CD4-positive, alpha-beta T cell treated with Interleukin-15 for 1 hour (primary cell): Measurements from ENCODE around the gene FRY.

Source experiments
- DNase-seq: peaks from one replicate; pipeline ENCODE4 v3.0.0-alpha.2; 2020

The FRY gene

DNA sequence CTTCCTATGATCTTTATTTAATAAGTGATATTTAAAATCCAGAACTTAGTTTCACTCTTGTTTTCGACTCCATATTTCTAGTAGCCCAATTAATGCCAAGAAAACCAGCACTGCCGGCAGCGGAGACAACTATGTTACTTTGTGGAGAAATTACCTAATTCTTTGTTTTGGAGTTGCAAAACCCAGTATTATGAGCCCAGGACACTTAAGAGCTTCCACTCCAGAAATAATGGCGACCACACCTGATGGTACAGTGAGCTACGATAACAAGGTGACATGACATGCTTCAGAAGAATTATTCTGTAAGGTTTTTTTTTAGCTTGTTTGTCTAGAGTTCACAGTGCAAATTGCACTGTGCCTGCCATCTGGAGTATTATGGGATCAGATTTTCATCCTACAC lies 147.2 kb downstream of the FRY start:
- no peak for DNase-seq

DNA sequence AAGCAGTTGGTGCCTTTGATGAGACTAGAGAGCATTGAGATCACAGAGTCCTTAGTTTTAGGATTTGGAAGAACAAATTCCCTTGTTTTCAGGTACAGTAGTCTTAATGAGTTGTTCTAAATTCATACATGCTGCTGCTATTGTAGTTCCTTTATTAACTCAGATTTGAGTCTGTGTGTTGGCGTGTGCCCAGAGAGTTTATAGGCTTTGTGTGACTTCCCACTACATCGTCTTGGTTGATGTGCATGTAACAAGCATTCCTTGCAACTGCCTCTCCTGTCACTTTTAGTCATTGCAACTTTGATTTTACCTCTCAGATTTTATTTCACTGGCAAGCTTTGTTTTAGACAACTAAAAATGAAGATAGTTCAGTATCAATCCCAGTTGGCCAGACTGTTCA lies 148.1 kb downstream of the FRY start:
- DNase-seq, result no peak

DNA sequence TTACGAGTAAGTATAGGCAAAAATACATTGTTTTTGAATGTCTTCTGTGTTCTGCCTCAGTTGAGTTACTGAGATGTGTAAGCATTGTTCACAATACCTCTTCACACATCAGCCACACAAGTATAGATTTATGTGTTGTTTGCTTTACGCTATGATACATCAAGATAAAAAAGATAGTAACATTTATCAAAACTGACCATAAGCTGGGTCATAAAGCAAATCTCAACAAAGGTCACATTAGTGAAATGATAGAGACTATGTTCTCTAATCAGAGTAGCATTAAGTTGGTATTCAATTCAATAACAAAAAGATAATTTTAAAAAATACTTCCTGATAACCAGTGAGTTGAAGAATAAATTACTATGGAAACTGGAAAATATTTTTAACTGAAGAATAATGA lies 156.1 kb downstream of the FRY start:
- no peak for DNase-seq

DNA sequence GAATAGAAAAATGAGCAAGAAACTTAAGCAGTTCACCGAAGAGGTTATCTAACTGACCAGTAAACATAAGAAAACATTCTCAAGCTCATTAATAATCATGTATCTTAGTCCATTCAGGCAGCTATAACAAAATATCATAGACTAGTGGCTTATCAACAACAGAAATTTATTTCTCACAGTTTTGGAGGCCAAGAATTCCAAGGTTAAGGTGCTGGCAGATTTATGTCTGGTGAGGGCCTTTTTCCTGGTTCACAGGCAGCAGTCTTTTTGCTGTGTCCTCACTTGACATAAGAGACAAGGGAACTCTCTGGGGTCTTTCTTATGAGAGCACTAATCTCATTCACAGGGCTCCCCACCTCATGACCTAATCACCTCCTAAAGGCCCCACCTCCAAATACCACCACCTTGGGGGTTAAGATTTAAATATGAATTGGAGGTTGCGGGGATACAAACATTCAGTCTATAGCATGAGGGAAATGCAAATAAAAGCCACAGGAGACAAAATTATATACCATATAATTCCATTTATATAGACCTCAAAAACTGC lies 160.0 kb downstream of the FRY start:
- no peak for DNase-seq

DNA sequence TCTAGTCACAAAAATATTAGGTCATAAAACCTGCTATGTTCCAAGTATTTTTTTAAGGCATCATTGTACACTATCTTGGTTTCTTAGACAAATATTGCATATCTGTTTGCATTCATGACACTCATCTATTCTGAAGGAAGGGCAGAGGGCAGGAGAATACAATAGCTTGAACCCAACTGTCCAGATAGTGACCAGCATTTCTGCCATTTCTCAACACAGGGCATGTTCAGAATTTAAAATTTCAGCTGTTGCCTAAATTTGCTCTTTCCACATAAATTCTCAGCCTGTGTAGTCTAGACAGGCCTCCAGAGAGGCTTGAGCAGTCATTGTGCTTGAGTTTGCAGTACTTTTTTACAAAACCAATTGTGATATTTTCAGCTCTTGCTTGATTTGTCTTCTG lies 164.1 kb downstream of the FRY start:
- DNase-seq, result no peak

DNA sequence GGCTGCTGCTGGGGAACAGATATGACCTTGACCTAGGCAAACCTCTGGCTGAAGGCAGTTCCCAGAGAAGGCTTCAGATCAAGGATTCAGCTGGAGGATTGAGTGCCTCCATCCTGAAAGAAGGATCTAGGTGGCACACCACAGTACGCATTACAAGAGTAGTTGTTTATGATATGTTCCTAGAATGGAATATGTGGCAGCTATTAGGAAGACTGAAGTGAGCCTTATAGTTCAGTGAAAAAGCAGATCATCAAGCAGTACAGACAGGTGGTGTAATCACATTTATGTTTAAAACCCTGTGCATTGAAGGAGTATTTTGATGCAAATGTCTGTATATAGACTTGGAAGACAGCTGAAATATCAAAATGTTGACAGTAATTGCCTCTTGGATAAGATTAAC lies 167.6 kb downstream of the FRY start:
- no peak for DNase-seq

DNA sequence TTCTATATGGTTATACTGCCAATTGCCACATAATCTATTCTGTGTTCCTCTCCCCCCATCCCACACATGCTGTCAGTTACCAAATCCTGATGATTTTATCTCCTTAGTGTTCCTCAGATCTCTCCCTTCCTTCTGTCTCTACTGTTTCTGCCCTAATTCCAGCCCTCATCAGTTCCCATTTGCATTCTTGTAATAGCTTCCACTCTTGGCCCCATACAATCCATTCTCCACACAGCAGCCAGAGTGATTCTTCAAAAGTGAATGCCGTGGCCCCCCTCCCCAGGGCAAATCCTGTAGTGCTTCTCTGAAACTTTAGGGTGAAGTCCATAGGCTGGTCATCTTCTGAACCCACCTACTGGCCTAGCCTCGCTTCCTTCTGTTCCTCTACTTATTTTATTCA lies 169.2 kb downstream of the FRY start:
- no peak for DNase-seq

DNA sequence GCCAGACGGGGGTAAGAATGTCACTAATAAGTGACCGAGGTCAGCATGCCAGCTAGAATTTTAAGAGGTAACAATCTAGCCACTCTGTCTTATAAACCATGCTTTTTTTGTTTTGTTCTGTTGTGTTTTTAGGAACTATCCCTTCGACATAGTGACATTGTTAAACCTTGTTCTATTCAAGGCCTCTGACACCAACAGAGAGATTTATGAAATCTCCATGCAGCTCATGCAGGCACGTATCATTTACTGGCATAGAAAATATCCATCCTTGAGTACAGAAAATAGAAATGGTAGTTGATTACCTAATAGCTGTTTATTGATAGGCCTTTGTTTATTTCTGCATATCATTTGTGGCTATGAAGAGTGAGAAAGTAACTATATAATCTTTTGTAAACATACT lies 170.2 kb downstream of the FRY start:
- no peak for DNase-seq

DNA sequence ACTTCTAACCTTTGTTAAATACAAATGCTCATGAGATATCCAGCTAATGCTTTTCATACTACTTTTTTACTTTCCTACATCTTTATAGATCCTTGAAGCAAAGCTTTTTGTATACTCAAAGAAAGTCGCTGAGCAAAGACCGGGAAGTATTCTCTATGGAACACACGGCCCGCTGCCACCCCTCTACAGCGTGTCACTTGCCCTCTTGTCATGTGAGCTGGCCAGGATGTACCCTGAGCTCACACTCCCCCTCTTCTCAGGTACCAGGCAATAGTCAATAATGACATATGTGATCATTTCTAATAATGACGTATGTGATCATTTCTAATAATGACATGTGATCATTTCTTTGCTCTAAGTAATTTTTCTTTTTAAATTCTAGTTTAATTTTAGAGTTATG lies 170.7 kb downstream of the FRY start:
- DNase-seq, result no peak

DNA sequence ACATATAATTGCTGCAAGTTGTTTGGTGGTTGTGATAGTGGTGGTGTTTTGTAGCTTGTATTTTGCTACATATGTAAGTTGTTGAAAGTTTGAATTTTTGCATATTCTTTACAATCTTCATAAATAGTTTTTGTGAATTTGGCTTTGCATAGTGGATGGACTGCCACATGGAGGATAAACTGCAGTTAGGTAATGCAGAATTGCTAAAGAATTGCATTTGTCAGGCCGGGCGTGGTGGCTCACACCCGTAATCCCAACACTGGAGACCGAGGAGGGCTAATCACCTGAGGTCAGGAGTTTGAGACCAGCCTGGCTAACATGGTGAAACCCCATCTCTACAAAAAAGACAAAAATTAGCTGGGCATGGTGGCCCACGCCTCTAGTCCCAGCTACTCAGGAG lies 171.6 kb downstream of the FRY start:
- no peak for DNase-seq

DNA sequence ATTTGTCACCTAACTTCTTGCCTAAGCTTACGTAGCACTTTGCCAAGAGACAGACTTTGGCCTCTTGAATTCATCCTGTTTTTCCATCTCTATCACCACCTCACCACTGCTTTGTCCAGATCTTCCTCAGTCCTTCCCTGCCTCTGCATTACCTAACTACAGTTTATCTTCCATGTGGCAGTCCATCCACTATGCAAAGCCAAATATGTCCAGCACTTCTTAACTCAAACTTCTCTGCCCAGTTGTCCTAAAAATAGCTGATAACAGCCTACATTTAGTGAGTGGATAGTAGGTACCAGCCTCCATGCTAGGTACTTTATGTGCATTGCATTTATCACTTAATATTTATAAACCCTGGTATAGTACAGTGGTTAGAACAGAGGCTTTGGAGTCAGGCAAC lies 172.2 kb downstream of the FRY start:
- no peak for DNase-seq

DNA sequence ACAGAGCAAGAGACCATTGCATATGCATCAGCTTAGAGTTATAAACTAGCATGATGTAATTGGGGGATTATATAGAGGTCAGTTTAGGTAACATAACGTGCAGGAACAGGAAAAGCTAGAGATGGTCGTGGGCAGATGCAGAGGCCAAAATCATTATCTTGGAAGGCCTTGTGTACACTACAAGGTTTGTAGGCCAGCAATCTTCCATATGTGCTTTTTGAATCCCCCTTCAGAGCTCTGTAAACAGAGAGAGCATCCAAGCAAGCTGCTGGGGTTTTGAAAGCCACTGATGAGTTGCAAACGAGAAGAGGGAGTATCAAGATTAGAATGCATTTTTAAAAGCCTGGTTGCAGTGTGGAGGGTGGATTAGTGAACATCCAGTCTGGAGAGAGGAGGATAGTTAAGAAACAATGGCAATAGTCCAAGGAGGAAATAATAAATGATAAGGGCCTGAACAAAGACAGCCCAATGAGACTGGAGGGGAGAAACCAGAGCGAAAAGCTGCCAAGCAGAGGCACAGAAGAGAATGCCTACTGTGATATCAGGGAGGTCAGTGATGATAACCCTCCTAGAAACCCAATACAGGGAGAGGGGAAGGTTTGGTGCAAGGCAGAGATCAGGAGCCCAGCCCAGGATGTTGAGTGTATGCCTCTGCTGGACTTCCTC lies 174.0 kb downstream of the FRY start:
- DNase-seq, result no peak

DNA sequence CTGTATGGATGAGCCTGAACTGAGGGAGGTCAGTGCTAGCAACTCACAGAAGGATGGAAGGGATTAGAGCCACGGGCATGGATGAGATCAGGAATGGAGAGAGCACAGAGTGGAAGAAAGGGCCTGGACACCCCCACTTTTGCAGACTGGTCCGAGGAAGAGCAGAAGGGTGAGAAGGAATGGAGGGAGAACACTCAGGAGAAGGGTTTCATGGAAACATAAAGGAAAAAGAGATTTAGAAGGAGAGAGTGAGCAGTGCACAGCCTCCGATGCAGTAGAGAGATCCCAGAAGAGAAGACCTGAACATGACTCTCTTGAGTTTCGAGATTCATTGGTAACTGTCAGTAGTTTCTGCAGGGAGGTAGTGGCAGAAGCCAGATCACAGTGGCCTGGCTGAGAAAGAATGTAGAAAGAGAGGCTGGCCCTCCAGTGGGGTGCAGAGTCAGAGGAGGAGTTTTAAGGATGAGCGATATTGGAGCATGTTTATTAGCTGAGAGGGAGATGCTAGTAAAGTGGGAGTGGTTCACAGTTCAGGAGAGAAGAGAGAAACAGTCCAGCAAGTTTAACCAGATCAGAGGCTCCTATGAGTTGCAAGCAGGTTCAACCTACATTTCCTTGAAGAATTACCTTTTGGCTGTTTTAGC lies 174.6 kb downstream of the FRY start:
- DNase-seq, result no peak

DNA sequence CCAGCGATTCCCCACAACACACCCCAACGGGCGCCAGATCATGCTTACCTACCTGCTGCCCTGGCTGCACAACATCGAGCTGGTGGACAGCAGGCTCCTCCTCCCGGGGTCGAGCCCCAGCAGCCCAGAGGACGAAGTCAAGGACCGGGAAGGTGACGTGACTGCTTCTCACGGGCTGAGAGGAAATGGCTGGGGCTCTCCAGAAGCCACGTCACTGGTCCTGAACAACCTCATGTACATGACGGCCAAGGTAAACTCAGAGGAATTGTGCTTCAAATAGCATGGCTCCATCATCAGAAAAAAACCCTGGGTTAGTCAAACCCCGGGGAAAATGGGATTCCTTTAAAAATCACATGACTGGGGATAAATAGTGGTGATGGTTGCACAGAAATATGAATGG lies 177.3 kb downstream of the FRY start:
- DNase-seq, result no peak

DNA sequence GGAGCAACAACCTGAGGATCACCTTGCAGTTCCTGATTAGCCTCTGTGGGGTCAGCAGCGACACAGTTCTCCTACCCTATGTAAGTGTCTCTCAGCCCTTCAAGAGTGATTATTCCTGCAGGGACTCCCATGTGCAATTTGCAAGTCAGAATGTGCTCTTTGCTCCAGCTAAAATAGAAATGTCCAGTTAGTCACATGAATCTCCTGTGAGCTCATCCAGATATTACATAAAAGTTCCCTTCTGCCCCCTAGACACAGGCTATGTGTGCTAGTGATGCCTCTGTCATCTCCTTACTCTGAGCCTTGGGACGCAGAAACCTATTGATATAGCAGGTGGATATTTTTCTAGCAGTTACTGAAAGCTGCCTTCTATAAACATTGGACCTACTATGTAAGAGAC lies 178.1 kb downstream of the FRY start:
- DNase-seq, result no peak

DNA sequence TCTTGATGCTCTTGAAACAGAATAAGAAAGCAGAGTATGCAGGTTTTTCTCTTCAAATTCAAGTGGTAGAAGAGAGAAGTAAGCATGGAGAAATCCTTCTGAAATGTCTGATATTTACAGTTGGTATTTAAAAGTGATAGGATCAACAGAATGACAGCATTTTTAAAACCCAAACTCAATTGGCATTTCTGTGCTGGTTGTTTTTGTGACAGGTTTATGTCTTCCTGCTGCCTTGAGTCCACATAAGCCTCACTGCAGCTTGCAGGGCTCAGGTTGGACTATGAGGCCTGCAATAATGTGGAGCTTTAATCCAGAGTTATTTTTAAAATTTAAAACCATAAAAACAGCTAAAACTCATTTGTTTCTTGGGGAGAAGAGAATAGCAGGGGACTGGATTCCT lies 178.5 kb downstream of the FRY start:
- DNase-seq, result no peak

DNA sequence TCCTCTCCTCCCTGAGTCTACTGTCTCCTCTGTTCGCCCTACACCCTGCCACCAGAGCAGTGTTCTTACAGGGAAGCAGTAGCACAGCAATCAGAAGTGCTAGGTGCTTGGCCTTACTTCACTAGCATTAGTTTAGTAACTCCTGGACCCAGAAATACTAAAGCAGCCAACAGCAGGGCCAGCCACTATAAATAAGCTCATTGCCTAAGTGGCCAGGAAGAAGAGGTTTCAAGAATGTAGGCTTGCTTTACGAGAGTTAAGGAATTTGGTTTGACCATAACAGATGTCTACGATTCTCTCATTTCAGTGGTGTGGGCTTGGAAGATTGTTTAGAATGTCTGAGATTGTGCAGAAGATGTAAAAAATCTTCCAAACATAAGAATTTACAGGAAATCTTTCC lies 180.2 kb downstream of the FRY start:
- no peak for DNase-seq

DNA sequence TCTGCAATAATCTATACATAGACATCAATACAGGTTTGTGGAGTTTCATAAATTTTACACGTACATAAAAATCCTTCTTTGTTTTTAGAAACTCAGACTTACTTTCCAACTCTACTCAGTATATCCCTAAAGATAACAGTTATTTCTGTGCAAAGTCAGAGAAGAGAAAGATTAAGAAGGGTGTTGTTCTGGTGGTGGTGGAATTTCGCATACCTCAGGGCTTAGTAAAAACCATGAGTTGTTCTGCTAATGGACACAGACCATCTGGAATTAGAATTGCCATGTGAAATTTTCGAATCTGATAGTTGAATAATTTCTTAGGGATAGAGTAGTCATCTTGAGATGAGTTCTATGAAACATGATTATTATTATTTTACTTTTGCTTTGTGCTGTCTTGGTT lies 180.8 kb downstream of the FRY start:
- no peak for DNase-seq

DNA sequence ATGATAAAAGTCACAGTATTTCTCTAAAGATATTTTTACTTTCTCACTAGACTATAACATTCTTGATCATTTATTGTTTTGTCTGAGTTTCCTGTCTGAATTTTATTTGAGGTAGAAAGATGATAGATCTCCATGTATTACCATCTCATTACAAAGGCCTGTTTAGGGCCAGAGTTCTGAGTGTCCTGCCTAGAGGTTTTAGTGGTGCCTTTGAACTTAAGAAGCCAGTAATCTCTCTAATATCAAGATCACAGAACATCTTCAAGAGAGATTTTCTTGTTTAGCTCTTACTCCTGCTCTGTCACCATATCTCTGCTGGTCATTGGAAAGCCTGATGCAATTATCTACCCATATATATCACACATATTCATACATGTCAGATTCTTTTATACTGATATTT lies 182.1 kb downstream of the FRY start:
- no peak for DNase-seq

DNA sequence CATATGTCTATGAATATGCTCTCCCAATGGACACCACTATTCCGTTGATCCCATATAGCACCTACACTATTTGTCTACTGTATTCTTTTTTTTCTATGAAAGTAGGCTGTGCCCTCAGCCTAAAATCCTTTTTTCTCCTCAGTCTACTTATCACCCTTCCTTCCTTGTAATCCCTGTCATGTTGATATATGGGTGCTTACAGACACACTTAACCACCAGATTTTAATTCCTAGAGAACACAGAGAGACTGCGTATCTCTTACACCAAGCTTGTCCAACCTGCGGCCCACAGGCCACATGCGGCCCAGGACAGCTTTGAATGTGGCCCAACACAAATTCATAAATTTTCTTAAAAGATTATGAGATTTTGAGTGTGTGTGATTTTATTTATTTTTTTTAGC lies 182.5 kb downstream of the FRY start:
- no peak for DNase-seq

DNA sequence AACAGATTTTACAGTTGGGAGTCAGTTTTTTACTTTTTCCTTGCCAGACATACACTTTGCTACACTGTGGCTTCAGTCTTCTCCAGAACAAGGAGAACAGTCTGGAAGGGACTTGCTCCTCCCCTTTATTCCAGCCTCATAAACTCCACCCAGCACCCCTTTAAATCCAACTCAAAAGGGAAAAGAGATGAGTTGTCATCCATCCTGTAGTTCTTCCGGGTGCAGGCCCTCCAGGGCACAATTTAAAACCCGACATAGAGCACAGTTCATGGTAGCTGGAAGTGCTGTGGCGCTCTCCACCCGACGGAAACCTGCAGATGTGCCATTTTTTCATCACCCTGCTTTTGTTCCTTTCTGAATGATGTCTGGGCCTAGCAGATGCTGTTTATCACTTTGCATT lies 184.7 kb downstream of the FRY start:
- DNase-seq, result no peak

DNA sequence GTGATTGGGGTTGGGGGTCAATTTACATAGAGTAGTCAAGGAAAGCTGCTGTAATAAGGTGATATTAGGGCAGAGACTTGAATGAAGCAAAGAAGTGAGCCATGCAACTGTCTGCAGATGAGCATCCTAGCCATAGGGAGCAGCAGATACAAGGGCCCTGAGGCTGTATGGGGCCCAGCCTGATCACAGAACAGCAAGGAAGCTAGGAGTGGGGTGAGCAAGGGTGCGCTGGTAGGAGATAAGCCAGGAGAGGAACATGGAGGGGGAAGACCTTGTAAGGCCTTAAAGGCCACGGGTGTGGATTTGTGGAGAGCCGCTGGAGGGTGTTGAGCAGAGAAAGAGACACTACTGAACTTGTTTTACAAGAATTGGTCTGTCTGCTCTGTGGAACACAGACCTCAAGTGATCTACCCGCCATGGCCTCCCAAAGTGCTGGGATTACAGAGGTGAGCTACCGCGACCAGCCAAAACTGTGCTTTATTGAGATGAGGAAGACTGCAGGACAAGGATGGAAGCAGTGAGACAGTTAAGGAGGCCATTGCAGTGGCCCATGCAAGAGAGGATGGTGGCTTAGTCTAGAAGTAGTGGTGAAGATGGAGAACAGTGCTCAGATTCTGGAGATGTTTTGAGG lies 190.6 kb downstream of the FRY start:
- no peak for DNase-seq

DNA sequence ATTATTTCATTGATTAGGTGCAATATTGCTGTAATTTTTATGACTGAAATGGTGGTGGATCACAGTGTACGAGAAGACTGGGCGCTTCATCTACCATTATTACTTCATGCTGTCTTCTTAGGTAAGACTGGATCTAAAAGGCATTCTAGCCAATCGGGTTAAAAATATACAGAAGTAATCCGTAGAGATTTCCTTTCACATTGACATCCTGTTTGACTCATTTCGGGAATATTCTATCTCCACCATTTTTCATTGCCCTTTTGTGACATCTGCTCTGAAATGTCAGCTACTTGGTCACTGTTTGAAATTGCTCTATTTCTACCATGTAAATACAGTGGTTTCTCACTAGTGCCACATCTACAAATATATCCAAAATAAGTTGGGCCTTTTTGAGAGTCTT lies 193.3 kb downstream of the FRY start:
- DNase-seq, result no peak

DNA sequence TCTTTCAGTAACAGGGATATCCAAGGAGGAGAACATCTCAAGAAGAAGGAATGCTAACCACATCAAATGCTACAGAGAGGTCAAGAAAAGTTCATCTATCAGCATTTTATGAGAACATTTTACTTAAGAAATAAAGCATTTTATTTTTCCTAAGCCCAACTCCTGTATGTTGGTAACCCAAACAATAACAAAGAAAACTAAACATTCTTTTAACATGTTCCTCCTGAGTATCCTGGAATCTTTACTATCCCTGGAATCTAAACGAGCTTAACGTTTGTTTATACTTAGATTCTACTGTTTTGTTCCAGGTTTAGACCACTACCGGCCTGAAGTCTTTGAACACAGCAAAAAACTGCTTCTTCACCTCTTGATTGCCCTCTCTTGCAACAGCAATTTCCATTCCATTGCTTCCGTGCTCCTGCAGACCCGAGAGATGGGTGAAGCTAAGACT lies 193.9 kb downstream of the FRY start:
- no peak for DNase-seq
